Effector CD8-positive, alpha-beta T cell (primary cell): ENCODE measurements around the gene RBMY1B.
"Not testable (repeated sequence)": the region's sequence is repeated elsewhere in the genome, so short reads cannot be mapped to it uniquely, and the experiment has no call there.

Source experiments
- DNase-seq: peaks from one replicate; lab custom pipeline; 2025; lab: John Stamatoyannopoulos, UW
- total RNA-seq, 4 experiments: gene quantifications; one replicate each; lab custom pipeline; 2026; lab: John Stamatoyannopoulos, UW

RBMY1B gene
- 0 reads per million in 4 experiments for total RNA-seq

GRCh38 chrY:21511038-21511437, at the start of gene RBMY1B:
RBMY1B (plus strand) TSS chrY:21511338; CDS start chrY:21513351, 2,013 bp downstream.
- not testable (repeated sequence) for DNase-seq

GRCh38 chrY:21462915-21463314, 48.2 kb upstream of the RBMY1B start:
- not testable (repeated sequence) for DNase-seq

GRCh38 chrY:21482967-21483366, 28.2 kb upstream of the RBMY1B start:
- no peak for DNase-seq

GRCh38 chrY:21534579-21534978, 23.4 kb downstream of the RBMY1B start, which contains the start of gene RBMY1A1:
RBMY1A1 (plus strand) TSS chrY:21534879; CDS start chrY:21536892, 2,013 bp downstream.
- not testable (repeated sequence) for DNase-seq

- DNase-seq, result not testable (repeated sequence)
Observed at GRCh38 chrY:21559316-21559984, 48.3 kb downstream of the RBMY1B start.
